Liver (tissue), 9 donors: ENCODE measurements around the gene ZCCHC4. TPM values are rescaled to one million over a fixed set of nuclear protein-coding genes. Genes with fewer than 3 reads are reported as not detected.

ENCODE experiments used
- DNase-seq: peaks from one replicate; pipeline ENCODE4 v3.0.0-alpha.2; 2017; ENCODE audit warnings: low spot score
- H3K27ac ChIP-seq, 2 donors: one replicate each; pipeline ENCODE4 v1.7.0; 2013; ENCODE audit warnings: inconsistent platforms in 2 of 2, low read length in 2 of 2, control low read depth in 1 of 2, low read depth in 1 of 2, mild to moderate bottlenecking in 1 of 2
- H3K27me3 ChIP-seq, 4 donors: one replicate each; pipeline versions ENCODE4 v1.6.1 to v1.7.0; 2013; ENCODE audit warnings: low read length in 3 of 4, inconsistent platforms in 1 of 4, mild to moderate bottlenecking in 1 of 4, moderate library complexity in 1 of 4; ENCODE audit not compliant: control insufficient read depth in 4 of 4, insufficient read depth in 4 of 4
- H3K36me3 ChIP-seq, 4 donors: one replicate each; pipeline versions ENCODE4 v1.6.1 to v1.7.0; 2013; ENCODE audit warnings: low read length in 3 of 4, mild to moderate bottlenecking in 3 of 4, low read depth in 1 of 4, moderate library complexity in 1 of 4; ENCODE audit not compliant: control insufficient read depth in 4 of 4, insufficient read depth in 3 of 4
- H3K4me1 ChIP-seq, 4 donors: one replicate each; pipeline versions ENCODE4 v1.6.1 to v1.7.0; 2013; ENCODE audit warnings: low read length in 3 of 4, mild to moderate bottlenecking in 3 of 4, moderate library complexity in 1 of 4; ENCODE audit not compliant: control insufficient read depth in 4 of 4, insufficient read depth in 4 of 4
- H3K4me3 ChIP-seq, 3 donors: one replicate each; pipeline versions ENCODE4 v1.6.1 to v1.7.0; 2013; ENCODE audit warnings: low read length in 3 of 3, control low read depth in 1 of 3, low read depth in 1 of 3, mild to moderate bottlenecking in 1 of 3
- H3K9ac ChIP-seq, 2 donors: one replicate each; pipeline ENCODE4 v1.7.0; 2013; ENCODE audit warnings: low read length in 2 of 2, mild to moderate bottlenecking in 2 of 2, moderate library complexity in 2 of 2, control low read depth in 1 of 2, low read depth in 1 of 2
- H3K9me3 ChIP-seq, 4 donors: one replicate each; pipeline versions ENCODE4 v1.6.1 to v1.7.0; 2013; ENCODE audit warnings: low read length in 3 of 4; ENCODE audit not compliant: control insufficient read depth in 4 of 4
- EGR1 ChIP-seq, 2 donors: IDR thresholded peaks; 2 replicates each; pipeline ENCODE4 v1.6.1; 2016 to 2018; ENCODE audit warnings: antibody characterized with exemption in 2 of 2, low read depth in 2 of 2
- FOXA1 ChIP-seq: IDR thresholded peaks from 2 replicates; pipeline ENCODE4 v1.6.1; 2016; ENCODE audit warnings: antibody characterized with exemption
- FOXA2 ChIP-seq: IDR thresholded peaks from 2 replicates; pipeline ENCODE4 v1.6.1; 2016; ENCODE audit warnings: antibody characterized with exemption
- GABPA ChIP-seq, 2 donors: IDR thresholded peaks in 1 of 2; conservative IDR thresholded peaks in 1 of 2; 2 replicates each; pipeline ENCODE4 v1.6.1; 2016; ENCODE audit warnings: antibody characterized with exemption in 2 of 2, mild to moderate bottlenecking in 1 of 2, moderate library complexity in 1 of 2
- HNF4A ChIP-seq, 2 donors: conservative IDR thresholded peaks; 2 replicates each; pipeline ENCODE4 v1.6.1; 2016; ENCODE audit warnings: antibody characterized with exemption in 2 of 2, mild to moderate bottlenecking in 2 of 2
- JUND ChIP-seq, 2 donors: IDR thresholded peaks; 2 replicates each; pipeline ENCODE4 v1.6.1; 2016; ENCODE audit warnings: antibody characterized with exemption in 2 of 2
- NR2F2 ChIP-seq: IDR thresholded peaks from 2 replicates; pipeline ENCODE4 v1.6.1; 2016; ENCODE audit warnings: antibody characterized with exemption
- RAD21 ChIP-seq, 2 donors: IDR thresholded peaks; 2 replicates each; pipeline ENCODE4 v1.6.1; 2016; ENCODE audit warnings: antibody characterized with exemption in 2 of 2, mild to moderate bottlenecking in 2 of 2
- RXRA ChIP-seq, 2 donors: IDR thresholded peaks; 2 replicates each; pipeline ENCODE4 v1.6.1; 2017 to 2018; ENCODE audit warnings: antibody characterized with exemption in 2 of 2, mild to moderate bottlenecking in 1 of 2
- SP1 ChIP-seq: IDR thresholded peaks from 2 replicates; pipeline ENCODE4 v1.6.1; 2018; ENCODE audit warnings: antibody characterized with exemption, mild to moderate bottlenecking
- TAF1 ChIP-seq: conservative IDR thresholded peaks from 2 replicates; pipeline ENCODE4 v1.6.1; 2016; ENCODE audit warnings: antibody characterized with exemption, mild to moderate bottlenecking
- YY1 ChIP-seq: IDR thresholded peaks from 2 replicates; pipeline ENCODE4 v1.6.1; 2016; ENCODE audit warnings: antibody characterized with exemption, mild to moderate bottlenecking
- WGBS: extraction: QIAGEN DNeasy Blood & Tissue Kit; methylation state at CpG from one replicate; pipeline ENCODE4 v1.1.7; 2013; 5-methylcytosine and 5-hydroxymethylcytosine counted together
- polyA plus RNA-seq, 2 donors: library from polyadenylated mRNA; stranded (reverse) in 1 of 2; unstranded in 1 of 2; fragments of 200-250 nt in 1 of 2; fragments of >200 nt in 1 of 2; fragmentation: Nextera tagmentation in 1 of 2; extraction: Ambion mirVana in 1 of 2; gene quantifications; one replicate each; pipeline versions ENCODE4 v1.2.1 to v1.2.3, GENCODE V29; 2013 to 2015
- total RNA-seq, 2 donors: library from RNA; depleted of rRNA; stranded (reverse); fragments of >200 nt; gene quantifications; one replicate each; pipeline ENCODE4 v1.2.3, GENCODE V29; 2014
- TF ChIP-seq, protein P1 (sequence below): IDR thresholded peaks from 2 replicates; pipeline ENCODE4 v1.6.1; 2016; ENCODE audit warnings: antibody characterized with exemption, mild to moderate bottlenecking
- TF ChIP-seq, protein P2 (sequence below): IDR thresholded peaks from 2 replicates; pipeline ENCODE4 v1.6.1; 2016; ENCODE audit warnings: antibody characterized with exemption
- TF ChIP-seq, protein P3 (sequence below): fragments of 150-350 bp; IDR thresholded peaks from 2 replicates; pipeline ENCODE4 v1.5.1; 2017; ENCODE audit warnings: improper control_type of control experiment, low read depth, low read length; ENCODE audit not compliant: missing input control
- TF ChIP-seq, protein P4 (sequence below): IDR thresholded peaks from 2 replicates; pipeline ENCODE4 v1.6.1; 2016; ENCODE audit warnings: antibody characterized with exemption
- TF ChIP-seq, protein P5 (sequence below): IDR thresholded peaks from 2 replicates; pipeline ENCODE4 v1.6.1; 2016; ENCODE audit warnings: antibody characterized with exemption
- donor health status: healthy.
- donor health status: healthy.
- donor health status: healthy.
- donor health status: healthy.
- donor health status: healthy.

The ZCCHC4 gene
- total and polyA plus RNA-seq, 4 donors = 2.1 to 7.4 (median 4.6) TPM

DNA sequence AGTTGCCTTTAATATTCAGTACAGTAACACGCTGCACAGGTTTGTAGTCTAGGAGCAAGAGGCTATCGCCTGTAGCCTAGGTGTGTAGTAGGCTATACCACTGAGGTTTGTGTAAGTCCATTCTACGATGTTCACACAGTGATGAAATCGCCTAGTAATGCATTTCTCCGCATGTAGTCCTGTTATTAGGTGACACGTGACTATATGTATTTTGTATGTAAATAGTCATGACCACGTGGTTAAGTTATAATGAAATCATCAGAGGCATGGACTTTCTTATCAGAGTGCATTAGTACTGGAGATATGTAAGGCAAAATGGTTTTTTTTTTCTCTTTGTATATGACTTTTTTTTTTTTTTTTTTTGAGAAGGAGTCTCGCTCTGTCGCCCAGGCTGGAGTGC is 9.9 kb upstream of the ZCCHC4 start:
- H3K27ac ChIP-seq = no peak overlapping the region
- TF ChIP-seq RAD21 (IDR thresholded peaks at IDR 0.05) = no peak
- peaks cover 0 to 4% (median 0%) of the 10 kb centered on the region in 4 donors for H3K4me1 ChIP-seq
- H3K4me3 ChIP-seq = no peak overlapping the region
- H3K27me3 ChIP-seq = no peaks in the 10 kb centered on the region
- WGBS = 90% methylated on average over 9 of the region's 9 CpGs
- H3K9ac ChIP-seq = no peak overlapping the region
- no peaks in the 10 kb centered on the region for H3K9me3 ChIP-seq
- DNase-seq = no peak
- H3K36me3 ChIP-seq = no peaks in the 10 kb centered on the region

DNA sequence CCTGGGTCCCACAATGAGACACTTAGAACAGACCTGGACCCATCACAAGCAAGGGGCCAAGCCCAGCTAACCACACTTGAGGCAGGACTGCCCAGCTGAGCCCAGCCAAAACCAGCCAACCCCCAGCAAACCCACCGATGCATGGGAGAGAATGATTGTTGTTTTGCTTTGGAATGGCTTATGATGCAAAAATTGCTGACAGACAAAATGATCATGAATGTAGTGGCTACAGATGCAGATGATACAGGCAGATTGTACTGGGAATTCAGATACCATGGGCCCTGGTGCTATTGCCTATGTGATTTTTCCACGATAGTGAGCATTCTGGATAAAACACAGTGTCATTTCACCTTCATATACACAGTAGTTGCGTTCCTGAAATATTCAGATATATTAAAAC is 9.0 kb upstream of the ZCCHC4 start:
- no peak for DNase-seq
- no peak overlapping the region for H3K27ac ChIP-seq
- H3K4me1 ChIP-seq = peaks cover 0 to 4% (median 0%) of the 10 kb centered on the region in 4 donors
- H3K36me3 ChIP-seq = no peaks in the 10 kb centered on the region
- no peak overlapping the region for H3K4me3 ChIP-seq
- 92% methylated on average over 3 of the region's 3 CpGs for WGBS
- H3K9ac ChIP-seq = no peak overlapping the region
- no peaks in the 10 kb centered on the region for H3K9me3 ChIP-seq
- TF ChIP-seq NR2F2 (no peak), JUND (IDR thresholded peaks at IDR 0.05) (no peak), HNF4A (conservative IDR thresholded peaks at IDR 0.05) (no peak), RXRA (IDR thresholded peaks at IDR 0.05) (no peak), EGR1 (IDR thresholded peaks at IDR 0.05; ENCODE audit: low read depth in 2 of 2) (no peak)
- TF ChIP-seq, protein P1, sequence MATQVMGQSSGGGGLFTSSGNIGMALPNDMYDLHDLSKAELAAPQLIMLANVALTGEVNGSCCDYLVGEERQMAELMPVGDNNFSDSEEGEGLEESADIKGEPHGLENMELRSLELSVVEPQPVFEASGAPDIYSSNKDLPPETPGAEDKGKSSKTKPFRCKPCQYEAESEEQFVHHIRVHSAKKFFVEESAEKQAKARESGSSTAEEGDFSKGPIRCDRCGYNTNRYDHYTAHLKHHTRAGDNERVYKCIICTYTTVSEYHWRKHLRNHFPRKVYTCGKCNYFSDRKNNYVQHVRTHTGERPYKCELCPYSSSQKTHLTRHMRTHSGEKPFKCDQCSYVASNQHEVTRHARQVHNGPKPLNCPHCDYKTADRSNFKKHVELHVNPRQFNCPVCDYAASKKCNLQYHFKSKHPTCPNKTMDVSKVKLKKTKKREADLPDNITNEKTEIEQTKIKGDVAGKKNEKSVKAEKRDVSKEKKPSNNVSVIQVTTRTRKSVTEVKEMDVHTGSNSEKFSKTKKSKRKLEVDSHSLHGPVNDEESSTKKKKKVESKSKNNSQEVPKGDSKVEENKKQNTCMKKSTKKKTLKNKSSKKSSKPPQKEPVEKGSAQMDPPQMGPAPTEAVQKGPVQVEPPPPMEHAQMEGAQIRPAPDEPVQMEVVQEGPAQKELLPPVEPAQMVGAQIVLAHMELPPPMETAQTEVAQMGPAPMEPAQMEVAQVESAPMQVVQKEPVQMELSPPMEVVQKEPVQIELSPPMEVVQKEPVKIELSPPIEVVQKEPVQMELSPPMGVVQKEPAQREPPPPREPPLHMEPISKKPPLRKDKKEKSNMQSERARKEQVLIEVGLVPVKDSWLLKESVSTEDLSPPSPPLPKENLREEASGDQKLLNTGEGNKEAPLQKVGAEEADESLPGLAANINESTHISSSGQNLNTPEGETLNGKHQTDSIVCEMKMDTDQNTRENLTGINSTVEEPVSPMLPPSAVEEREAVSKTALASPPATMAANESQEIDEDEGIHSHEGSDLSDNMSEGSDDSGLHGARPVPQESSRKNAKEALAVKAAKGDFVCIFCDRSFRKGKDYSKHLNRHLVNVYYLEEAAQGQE = no peak
- TF ChIP-seq, protein P2, sequence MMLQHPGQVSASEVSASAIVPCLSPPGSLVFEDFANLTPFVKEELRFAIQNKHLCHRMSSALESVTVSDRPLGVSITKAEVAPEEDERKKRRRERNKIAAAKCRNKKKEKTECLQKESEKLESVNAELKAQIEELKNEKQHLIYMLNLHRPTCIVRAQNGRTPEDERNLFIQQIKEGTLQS = no peak
- TF ChIP-seq, protein P3, sequence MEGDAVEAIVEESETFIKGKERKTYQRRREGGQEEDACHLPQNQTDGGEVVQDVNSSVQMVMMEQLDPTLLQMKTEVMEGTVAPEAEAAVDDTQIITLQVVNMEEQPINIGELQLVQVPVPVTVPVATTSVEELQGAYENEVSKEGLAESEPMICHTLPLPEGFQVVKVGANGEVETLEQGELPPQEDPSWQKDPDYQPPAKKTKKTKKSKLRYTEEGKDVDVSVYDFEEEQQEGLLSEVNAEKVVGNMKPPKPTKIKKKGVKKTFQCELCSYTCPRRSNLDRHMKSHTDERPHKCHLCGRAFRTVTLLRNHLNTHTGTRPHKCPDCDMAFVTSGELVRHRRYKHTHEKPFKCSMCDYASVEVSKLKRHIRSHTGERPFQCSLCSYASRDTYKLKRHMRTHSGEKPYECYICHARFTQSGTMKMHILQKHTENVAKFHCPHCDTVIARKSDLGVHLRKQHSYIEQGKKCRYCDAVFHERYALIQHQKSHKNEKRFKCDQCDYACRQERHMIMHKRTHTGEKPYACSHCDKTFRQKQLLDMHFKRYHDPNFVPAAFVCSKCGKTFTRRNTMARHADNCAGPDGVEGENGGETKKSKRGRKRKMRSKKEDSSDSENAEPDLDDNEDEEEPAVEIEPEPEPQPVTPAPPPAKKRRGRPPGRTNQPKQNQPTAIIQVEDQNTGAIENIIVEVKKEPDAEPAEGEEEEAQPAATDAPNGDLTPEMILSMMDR = no peak
- peaks cover 0 to 2% (median 0%) of the 10 kb centered on the region in 4 donors for H3K27me3 ChIP-seq

DNA sequence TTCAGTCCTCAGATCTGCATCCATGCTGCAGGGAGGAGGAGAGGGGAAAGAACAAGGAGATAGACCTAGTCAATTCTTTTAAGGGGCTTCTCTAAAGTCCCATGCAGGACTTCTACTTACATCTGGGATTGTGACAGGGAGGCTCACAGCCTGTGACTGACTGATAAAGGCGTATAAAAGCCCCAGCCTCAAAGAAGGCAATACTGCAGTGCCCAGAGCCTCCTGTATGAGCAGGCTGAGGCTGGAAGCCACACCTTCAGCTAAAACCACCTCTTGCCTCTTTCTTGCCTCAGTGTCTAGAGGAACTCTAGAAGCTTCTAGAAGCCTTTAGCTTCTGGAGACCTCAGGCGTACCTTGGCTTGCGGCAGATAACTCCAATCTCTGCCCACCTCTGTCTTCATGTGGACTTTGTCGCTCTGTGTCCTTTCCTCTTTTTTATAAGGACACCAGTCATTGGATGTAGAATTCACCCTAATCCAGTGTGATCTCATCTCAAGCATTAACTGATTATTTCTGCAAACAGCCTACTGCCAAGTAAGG is 6.0 kb upstream of the ZCCHC4 start:
- Histone ChIP-seq H3K27ac (no peak overlapping the region), H3K27me3 (peaks cover 0 to 2% (median 0%) of the 10 kb centered on the region in 4 donors), H3K4me3 (no peak overlapping the region), H3K4me1 (no peaks in the 10 kb centered on the region), H3K36me3 (no peaks in the 10 kb centered on the region), H3K9ac (no peak overlapping the region), H3K9me3 (no peaks in the 10 kb centered on the region)
- 84% methylated on average over 4 of the region's 4 CpGs for WGBS
- DNase-seq = no peak
- TF ChIP-seq TAF1 (no peak), YY1 (no peak), FOXA1 (no peak), SP1 (no peak), HNF4A (conservative IDR thresholded peaks at IDR 0.05) (no peak), GABPA (IDR thresholded peaks at IDR 0.05 in 1 of 2, conservative IDR thresholded peaks at IDR 0.05 in 1 of 2) (no peak), FOXA2 (no peak), RXRA (IDR thresholded peaks at IDR 0.05) (no peak), RAD21 (IDR thresholded peaks at IDR 0.05) (no peak)
- TF ChIP-seq, protein P4, sequence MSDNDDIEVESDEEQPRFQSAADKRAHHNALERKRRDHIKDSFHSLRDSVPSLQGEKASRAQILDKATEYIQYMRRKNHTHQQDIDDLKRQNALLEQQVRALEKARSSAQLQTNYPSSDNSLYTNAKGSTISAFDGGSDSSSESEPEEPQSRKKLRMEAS = no peak
- TF ChIP-seq, protein P2 = no peak
- TF ChIP-seq, protein P5, sequence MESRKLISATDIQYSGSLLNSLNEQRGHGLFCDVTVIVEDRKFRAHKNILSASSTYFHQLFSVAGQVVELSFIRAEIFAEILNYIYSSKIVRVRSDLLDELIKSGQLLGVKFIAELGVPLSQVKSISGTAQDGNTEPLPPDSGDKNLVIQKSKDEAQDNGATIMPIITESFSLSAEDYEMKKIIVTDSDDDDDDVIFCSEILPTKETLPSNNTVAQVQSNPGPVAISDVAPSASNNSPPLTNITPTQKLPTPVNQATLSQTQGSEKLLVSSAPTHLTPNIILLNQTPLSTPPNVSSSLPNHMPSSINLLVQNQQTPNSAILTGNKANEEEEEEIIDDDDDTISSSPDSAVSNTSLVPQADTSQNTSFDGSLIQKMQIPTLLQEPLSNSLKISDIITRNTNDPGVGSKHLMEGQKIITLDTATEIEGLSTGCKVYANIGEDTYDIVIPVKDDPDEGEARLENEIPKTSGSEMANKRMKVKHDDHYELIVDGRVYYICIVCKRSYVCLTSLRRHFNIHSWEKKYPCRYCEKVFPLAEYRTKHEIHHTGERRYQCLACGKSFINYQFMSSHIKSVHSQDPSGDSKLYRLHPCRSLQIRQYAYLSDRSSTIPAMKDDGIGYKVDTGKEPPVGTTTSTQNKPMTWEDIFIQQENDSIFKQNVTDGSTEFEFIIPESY = no peak
